HepG2 (cell line): ENCODE measurements around the gene USP20. TPM values are rescaled to one million over a fixed set of nuclear protein-coding genes. Genes with fewer than 3 reads are reported as not detected.
A peak's percentile ranks its signal among the peaks of the same experiment; 100 is the strongest.

Experiments
- ATAC-seq: fragments of 200-7000 bp; cut with Tn5 transposase; 3 replicates; pipeline ENCODE4 v1.9.1; 2020; ENCODE audit warnings: mild to moderate bottlenecking, moderate library complexity
- BruUV-seq: library from RNA; stranded (reverse); fragments of 400-500 nt; replicated peaks from 2 replicates; lab custom pipeline; 2021; lab: Mats Ljungman, UMichigan
- CTCF ChIA-PET: fragments of 300-600 bp; formaldehyde crosslinking; extraction: SDS; loops from one replicate; lab custom pipeline; 2021; ENCODE audit warnings: low total read pairs, inconsistent platforms, low intra/inter-chr PET ratio; lab: Yijun Ruan, JAX
- POLR2A ChIA-PET: fragments of 350-600 bp; sonication (Branson Sonifier 250); formaldehyde crosslinking; loops from one replicate; lab custom pipeline; 2020; ENCODE audit warnings: antibody characterized with exemption, inconsistent platforms; lab: Yijun Ruan, JAX
- DNase-seq: peaks from one replicate; pipeline ENCODE4 v3.0.0-alpha.2; 2015; ENCODE audit warnings: low spot score
- FAIRE-seq: peaks from 3 replicates; lab custom pipeline; 2011; peaks lifted over from hg19 to GRCh38; lab: Jason Lieb, UNC
- H2AFZ ChIP-seq: one replicate; pipeline ENCODE4 v1.6.1; 2011; ENCODE audit warnings: low read length, inconsistent platforms
- H3K27ac ChIP-seq: fragments of 300-600 bp; 3 replicates; pipeline ENCODE4 v1.8.0; 2011; ENCODE audit warnings: mixed run types, mild to moderate bottlenecking, mixed read lengths, low read length, inconsistent platforms; ENCODE audit not compliant: insufficient read depth; ENCODE audit errors: extremely low read length
- H3K27me3 ChIP-seq, 2 experiments: fragments of 200-600 bp in 1 of 2; 2 replicates in 1 of 2; 3 replicates in 1 of 2; pipeline versions ENCODE4 v1.6.0 to v1.8.0; 2011; ENCODE audit warnings: low read length in 2 of 2, mild to moderate bottlenecking in 2 of 2, moderate library complexity in 2 of 2, inconsistent platforms in 1 of 2; ENCODE audit not compliant: insufficient read depth in 2 of 2, control insufficient read depth in 1 of 2
- H3K36me3 ChIP-seq, 2 experiments: fragments of 200-600 bp in 1 of 2; replicated peaks in 1 of 2; 2 replicates in 1 of 2; 3 replicates in 1 of 2; pipeline versions ENCODE4 v1.5.1 to v1.8.0; 2011; ENCODE audit warnings: low read length in 2 of 2, inconsistent platforms in 1 of 2; ENCODE audit not compliant: insufficient read depth in 2 of 2, control insufficient read depth in 1 of 2
- H3K4me1 ChIP-seq: 2 replicates; pipeline ENCODE4 v1.5.1; 2012; ENCODE audit warnings: low read length, inconsistent platforms; ENCODE audit not compliant: insufficient read depth
- H3K4me2 ChIP-seq: 2 replicates; pipeline ENCODE4 v1.6.0; 2011; ENCODE audit warnings: low read depth, low read length, inconsistent platforms
- H3K4me3 ChIP-seq, 3 experiments: fragments of 200-600 bp in 1 of 3; sonication (generic), shearing (Covaris generic) in 1 of 3; replicated peaks in 1 of 3; 2 replicates each; pipeline ENCODE4 v1.5.1; 2011 to 2016; ENCODE audit warnings: low read length in 3 of 3, inconsistent platforms in 2 of 3, low read depth in 2 of 3, mild to moderate bottlenecking in 2 of 3, control low read depth in 1 of 3, mixed read lengths in 1 of 3; ENCODE audit not compliant: insufficient read depth in 1 of 3
- H3K79me2 ChIP-seq: one replicate; pipeline ENCODE4 v1.6.1; 2011; ENCODE audit warnings: low read length, inconsistent platforms; ENCODE audit not compliant: insufficient read depth
- H3K9ac ChIP-seq: 2 replicates; pipeline ENCODE4 v1.6.0; 2011; ENCODE audit warnings: mild to moderate bottlenecking, low read depth, low read length, inconsistent platforms; ENCODE audit not compliant: insufficient read depth
- H3K9me3 ChIP-seq: 2 replicates; pipeline ENCODE4 v1.5.1; 2012; ENCODE audit warnings: mild to moderate bottlenecking, low read length
- H4K20me1 ChIP-seq: 2 replicates; pipeline ENCODE4 v1.6.0; 2011; ENCODE audit warnings: inconsistent platforms, mild to moderate bottlenecking, low read length, moderate library complexity; ENCODE audit not compliant: insufficient read depth
- EP300 ChIP-seq, 3 experiments: sonication (generic) in 1 of 3; formaldehyde crosslinking in 1 of 3; IDR thresholded peaks; 2 replicates each; pipeline versions ENCODE4 v1.5.1 to v1.6.1; 2011 to 2020; ENCODE audit warnings: low read depth in 2 of 3, low read length in 2 of 3, borderline replicate concordance in 1 of 3, improper control_type of control experiment in 1 of 3, mild to moderate bottlenecking in 1 of 3, missing genetic modification reagents in 1 of 3, moderate library complexity in 1 of 3
- MIER2 ChIP-seq: IDR thresholded peaks from 2 replicates; pipeline ENCODE4 v1.6.1; 2016; ENCODE audit warnings: missing biosample characterization, missing genetic modification reagents
- ZNF709 ChIP-seq: sonication (generic); formaldehyde crosslinking; IDR thresholded peaks from 2 replicates; pipeline ENCODE4 v1.5.0; 2020; ENCODE audit warnings: mild to moderate bottlenecking, missing genetic modification reagents
- ZNF777 ChIP-seq: sonication (generic); formaldehyde crosslinking; IDR thresholded peaks from 2 replicates; pipeline ENCODE4 v1.4.0; 2020; ENCODE audit warnings: missing genetic modification reagents
- WGBS: methylation state at CpG from one replicate; pipeline ENCODE4 v1.1.6; 2017; ENCODE audit warnings: low lambda C conversion rate; 5-methylcytosine and 5-hydroxymethylcytosine counted together
- in situ Hi-C: cut with HindIII; loops from 2 replicates; pipeline ENCODE4 v1.10.0; 2017; ENCODE audit warnings: low pct_unique_long_range_greater_than_20kb; ENCODE audit not compliant: extremely low pct_ligation_motif_present
- intact Hi-C: fragments of 100-400 bp; cut with micrococcal nuclease; formaldehyde crosslinking; loops from one replicate; pipeline ENCODE4 v1.10.0; 2022; ENCODE audit not compliant: unreplicated experiment
- polyA plus RNA-seq, 8 experiments: library from polyadenylated mRNA; depleted of rRNA in 3 of 8; stranded (reverse) in 7 of 8; unstranded in 1 of 8; fragments of >200 nt; fragmentation: Illumina TruSeq in 4 of 8; extraction: Trizol in 4 of 8; gene quantifications; 2 replicates each; pipeline versions ENCODE4 v1.2.1 to v1.2.3, GENCODE V29; 2011 to 2016; ENCODE audit warnings: low read depth in 4 of 8, missing spikeins in 1 of 8, mixed read lengths in 1 of 8; ENCODE audit not compliant: insufficient read depth in 1 of 8
- total RNA-seq, 5 experiments: library from RNA; depleted of rRNA; stranded (reverse); fragments of >200 nt; fragmentation: Illumina TruSeq; extraction: Trizol; gene quantifications; 2 replicates each; pipeline ENCODE4 v1.2.3, GENCODE V29; 2016; ENCODE audit warnings: low read depth in 1 of 5

The USP20 gene
- total and polyA plus RNA-seq, 2 of the 13 experiments (the other 11 are each of a cell fraction or from before 2014, with no cell fraction given) = 4.4 to 5.9 TPM

DNA sequence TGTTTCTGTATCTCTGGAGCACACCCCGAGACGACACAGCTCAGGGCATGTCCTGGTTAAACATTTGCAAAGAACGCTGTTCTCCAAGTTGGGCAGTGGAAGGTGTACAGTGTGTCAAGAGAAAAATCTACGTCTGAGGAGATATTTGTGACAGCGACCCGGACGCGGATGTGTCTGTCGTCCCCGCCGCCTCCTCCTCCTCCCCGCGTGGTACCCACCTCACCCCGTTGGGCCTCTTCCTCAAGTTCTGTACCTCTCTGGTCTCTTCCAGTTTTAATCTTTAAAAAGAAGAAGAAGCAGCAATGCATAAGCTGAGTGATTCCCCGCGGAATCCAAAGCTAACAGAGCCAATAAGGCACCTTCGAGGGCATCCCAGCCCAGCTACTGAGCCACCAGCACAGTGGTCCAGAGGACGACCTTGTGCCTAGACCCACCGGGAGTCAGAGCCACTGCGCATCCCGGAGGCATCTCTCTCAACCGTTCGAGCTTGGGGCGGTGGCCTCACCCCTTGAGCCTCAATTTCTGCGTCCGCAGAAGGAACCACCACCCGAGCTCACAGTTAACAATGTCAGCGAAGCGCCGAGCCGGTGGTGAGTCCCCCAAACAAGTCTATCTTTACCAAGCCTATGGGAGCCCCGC is 650 bp upstream of the USP20 start (continued):
- peak; percentile 2; the same call in 1 of the 2 replicates for TF ChIP-seq ZNF777 (CRISPR knock-in tag)
- TF ChIP-seq EP300 (IDR thresholded peaks at IDR 0.05; ENCODE audit: low read depth in 2 of 2, low read length in 2 of 2) = no peak
- 0 out of 2 replicates have a peak, but pooled peaks have one; percentile 18 for TF ChIP-seq EP300 (CRISPR knock-in tag; IDR thresholded peaks at IDR 0.05; ENCODE audit: borderline replicate concordance)

DNA sequence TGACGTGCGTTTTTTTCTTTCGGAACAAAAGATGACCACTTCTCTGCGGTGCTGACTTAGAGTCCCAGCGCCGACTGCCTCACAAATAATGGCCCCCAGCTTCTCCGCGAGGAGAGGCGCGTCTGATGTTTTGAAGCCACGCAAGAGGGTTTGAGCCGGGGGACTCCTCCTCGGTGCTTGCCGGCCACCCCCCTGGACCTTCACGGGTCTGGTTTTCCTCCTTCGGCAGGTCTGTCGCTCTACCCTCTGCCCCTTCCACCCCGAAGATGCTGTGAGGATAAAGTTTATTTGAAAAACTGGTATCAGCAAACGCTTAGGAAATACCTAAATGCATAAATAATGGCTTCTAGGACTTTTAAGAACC is 584 bp downstream of the USP20 start:
- POLR2A ChIA-PET = no interaction called here
- ATAC-seq (peak; percentile 28), FAIRE-seq (no peak), DNase-seq (no peak)
- Histone ChIP-seq H3K4me1 (peaks cover 19% of the 10 kb centered on the region), H3K4me3 (peak overlapping the region; percentile 73 to 96 (median 94)), H3K79me2 (peaks cover 9% of the 10 kb centered on the region), H3K4me2 (peak overlapping the region; percentile 75), H4K20me1 (no peaks in the 10 kb centered on the region), H3K36me3 (peaks cover under 1 to 5% of the 10 kb centered on the region in 2 experiments; a peak in 2 of 5 replicates), H2AFZ (no peak overlapping the region), H3K27ac (peak overlapping the region; percentile 60), H3K27me3 (no peaks in the 10 kb centered on the region; a peak in 1 of 5 replicates), H3K9me3 (no peaks in the 10 kb centered on the region), H3K9ac (peak overlapping the region; percentile 87)
- BruUV-seq = TSS peak; percentile 63
- CTCF ChIA-PET = no interaction called here
- intact Hi-C loops (no loop called here), in situ Hi-C loops (no loop called here)
- 2% methylated on average over 11 of the region's 19 CpGs for WGBS
- TF ChIP-seq ZNF709 (0 out of 2 replicates have a peak, but pooled peaks have one; percentile 2), MIER2 (CRISPR knock-in tag) (no peak)
